SKM-1 (cell line): ENCODE results near the gene GABRB2.

Experiments
- DNase-seq: peaks from one replicate; lab custom pipeline; 2025; ENCODE audit not compliant: unreplicated experiment; lab: John Stamatoyannopoulos, UW

The GABRB2 gene

DNA sequence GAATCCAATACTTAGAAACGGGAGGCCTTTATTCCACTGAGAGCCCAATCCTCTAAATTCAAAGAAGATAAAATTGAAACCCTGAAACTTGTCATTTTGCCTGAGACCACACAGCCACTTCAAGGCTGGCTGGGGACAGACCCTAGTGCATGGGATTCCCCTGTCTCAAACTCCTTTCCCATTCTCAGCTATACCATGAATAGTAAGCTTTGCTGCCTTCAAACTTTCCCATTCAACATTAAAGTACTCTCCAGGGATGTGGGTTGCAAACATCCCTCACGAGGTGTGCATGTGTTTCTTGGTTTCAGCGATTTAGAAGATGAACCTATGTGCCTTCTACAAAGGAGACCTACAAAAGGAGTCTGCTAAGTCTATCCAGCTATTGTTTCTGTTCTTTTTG lies 64.6 kb downstream of the GABRB2 start:
- no peak for DNase-seq

DNA sequence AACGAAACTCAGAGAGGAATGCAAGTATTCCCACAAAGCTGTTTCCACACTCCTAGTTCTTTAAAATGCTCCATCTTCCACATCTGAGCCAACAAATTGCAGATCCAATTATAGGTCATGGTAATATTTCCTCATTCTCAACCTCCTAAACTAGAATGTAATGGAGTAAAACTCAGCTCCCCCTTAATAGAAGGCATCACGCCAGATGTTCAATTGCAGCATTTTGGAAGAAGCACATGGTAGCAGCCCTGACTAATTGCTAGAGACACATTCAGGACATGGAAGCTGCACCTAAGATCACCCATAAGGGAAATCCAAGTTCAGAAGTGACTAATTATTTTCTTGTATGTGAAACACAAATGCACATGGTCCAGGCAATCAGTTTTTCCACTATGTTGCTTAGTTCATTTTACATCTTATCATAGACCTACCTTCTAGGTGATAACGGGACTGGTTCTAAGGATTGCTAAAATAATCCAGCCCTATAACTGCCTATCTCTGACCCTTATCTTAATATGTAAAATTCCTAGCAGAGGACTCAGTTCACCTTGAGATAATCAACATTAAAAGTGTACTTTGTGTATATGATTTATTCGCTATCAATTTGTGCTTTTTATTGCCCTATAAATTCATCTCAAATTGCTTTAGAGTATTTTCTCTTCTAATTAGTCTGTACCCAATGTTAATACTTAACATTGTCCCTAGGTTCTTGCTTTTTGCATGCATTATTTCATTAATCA lies 75.1 kb downstream of the GABRB2 start:
- DNase-seq, result no peak

DNA sequence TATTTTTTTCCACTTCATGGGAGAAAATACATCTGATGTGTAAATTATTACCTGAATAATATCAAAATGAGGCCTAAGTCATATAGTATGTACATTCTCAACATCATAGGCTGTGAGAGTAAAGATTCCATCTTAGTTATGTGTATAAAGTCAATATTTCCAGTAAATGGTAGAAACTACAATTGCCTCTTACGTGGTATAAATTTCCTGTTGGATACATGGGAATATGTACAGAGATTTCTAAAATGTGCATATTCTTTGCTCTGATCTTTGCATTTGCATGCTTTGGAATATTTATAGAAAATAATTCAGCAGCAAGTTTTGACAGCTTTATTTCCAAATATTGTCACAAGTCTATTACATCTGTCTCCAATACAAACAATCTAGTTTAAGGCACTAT lies 78.8 kb downstream of the GABRB2 start:
- no peak for DNase-seq

DNA sequence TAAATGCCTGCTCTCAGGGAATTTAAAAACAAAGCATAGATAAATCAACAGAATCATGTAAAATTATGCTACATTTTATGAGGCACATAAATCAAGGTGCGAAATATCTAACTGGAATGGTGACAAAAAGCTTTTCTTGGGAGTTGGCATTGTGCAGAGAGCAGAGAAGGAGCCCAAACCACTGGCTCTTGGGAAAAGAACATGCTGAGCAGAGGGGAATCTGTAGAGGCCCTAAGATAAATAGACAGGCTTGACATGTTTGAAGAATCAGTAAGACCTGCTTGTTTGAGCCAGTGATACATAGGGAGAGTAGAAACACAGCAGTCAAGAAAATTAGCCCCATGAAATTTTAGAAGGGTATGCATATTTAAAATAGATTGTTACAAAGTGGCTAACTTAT lies 85.8 kb downstream of the GABRB2 start:
- no peak for DNase-seq

DNA sequence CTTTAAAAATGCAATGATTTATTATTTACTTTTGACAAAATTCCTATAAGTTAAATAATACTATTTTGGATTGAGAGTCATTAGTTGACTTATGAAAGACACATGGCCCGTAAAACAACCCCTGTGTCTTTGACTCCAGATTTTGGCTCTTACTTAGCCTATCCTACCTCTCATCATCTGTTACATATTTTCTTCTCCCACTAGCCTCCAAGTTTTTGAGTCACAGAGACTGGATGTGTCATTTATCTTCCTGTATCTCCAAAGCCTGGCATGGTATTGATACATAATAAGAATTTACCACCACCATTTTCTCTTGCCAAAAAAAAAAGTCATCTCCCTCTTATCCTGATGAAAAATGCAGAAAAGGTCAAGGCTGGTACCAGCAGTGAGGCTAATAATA lies 99.9 kb downstream of the GABRB2 start:
- DNase-seq, result no peak

DNA sequence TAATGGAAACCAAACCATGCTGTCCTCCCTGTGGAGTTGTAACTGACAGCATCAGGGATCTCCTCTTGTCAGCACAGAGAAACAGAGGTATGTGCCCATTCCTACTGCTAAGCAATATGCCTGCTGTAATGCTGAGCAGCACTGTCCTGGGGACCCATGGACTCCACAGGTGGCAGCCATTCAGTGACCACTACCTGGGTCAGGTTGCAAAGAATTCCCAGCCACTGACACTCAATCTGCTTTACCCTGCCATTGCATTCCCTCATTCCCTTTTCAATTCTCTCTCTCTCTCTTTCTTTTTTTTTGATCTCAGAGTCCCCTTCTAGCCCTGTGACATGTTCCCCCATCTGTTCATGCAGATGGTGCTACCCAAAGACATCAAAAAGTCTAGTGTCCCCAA lies 104.1 kb downstream of the GABRB2 start:
- no peak for DNase-seq

DNA sequence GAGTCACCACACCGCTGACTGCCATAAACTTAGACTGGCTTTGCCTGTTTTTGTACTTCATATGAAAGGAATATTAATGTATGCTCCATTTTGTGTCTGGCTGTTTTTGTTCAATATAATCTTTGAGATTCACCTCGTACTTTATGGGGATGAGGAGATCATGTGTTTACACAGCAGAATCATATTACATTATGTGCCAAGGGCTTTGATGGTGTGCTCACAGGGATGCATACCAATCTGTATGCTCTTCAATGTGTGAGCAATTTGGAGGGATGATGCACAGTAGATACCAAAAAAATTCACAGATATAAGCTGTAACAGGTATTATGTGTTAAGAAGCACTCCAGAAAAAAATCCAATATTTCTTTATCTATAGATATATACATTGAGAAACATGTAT lies 113.7 kb downstream of the GABRB2 start:
- DNase-seq, result no peak

DNA sequence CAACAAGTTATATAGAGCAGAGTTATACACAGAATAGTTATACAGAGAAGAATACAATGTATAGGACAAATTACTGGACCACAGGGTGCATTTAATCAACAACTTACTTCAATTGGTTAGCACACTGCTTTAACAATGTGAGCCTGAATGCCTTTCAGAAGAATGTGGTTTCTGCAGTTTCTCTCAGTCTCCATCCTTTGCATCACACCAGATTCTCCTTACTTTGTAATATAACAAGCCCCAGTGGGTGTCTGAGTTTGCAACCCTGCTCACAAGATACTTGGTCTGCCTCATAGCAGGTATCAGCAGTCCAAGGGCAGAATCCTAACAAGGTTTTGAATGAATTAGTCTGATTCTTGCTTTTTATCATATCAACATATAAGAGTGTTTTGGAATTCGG lies 114.6 kb downstream of the GABRB2 start:
- no peak for DNase-seq

DNA sequence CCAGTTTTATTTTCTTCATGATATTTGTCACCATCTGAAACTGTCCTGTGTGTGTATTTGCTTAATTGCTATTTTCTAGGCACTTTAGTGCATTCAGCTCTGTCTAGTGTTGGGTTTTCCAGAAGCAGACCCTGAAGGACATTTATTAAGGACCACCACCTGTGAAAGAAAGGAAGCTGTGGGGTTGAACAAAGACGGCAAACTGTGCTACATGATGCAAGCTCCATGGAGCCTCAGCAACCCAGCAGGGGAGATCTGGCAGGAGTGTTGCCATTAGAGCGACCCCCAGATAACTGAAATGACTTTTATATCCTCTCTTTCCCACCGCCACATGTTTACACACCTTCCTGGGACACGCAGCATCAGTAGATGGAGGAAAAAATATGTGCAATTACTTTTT lies 125.5 kb downstream of the GABRB2 start:
- DNase-seq, result no peak

DNA sequence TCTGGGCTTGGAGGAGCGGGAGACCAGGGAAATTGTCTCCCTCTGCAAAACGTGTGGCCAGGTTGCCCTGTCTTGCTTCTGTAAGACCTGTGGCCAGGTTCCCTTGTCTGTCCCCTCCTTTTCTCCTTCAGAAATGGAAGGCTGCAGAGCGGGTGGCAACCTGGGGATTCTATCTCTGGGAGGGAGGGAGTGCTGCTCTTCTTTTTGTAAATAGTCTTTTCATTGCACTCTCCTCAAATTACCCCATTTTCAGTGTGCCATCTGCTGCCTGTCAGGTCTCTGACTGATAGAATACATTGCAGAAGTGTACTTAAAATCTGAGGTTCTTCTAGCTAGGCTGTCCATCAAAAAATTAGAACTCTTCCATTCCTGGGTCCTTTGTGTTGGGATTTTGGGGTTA lies 126.0 kb downstream of the GABRB2 start:
- no peak for DNase-seq

DNA sequence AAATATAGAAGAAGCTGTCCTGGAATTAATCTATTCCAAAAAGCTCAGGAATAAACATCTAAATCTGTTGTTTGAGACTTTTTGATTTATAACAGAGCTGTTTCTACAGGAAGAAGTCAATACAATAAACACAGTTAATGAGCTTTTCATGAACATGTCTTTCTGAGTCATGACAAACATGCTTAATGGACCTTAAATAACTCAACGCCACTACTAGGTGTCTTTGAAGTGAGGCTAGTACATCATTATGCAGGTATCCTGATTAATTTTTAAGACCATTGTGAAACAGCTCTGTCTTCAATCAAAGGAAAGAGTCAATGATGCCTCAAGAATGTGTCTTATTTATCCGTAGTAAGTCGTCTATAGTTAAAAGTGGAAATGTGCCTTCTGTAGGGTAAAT lies 131.6 kb downstream of the GABRB2 start:
- no peak for DNase-seq

DNA sequence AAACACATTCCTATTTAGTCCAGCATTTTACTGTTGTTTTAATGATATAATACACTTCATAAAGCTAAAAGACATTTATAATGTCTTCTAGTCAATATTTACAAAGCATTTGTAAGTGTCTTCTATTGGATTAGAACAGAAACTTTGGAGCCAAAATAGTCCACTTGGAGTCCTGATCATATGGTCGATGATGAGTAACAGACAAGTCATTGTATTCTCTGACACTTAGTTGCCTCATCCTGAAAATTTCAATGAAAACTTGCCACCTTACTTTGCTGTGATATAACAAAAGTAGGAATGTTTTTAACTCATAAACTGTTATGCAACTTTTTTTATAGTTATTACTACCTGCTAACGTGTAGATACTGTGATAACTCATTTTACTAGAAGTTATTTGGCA lies 132.5 kb downstream of the GABRB2 start:
- no peak for DNase-seq

DNA sequence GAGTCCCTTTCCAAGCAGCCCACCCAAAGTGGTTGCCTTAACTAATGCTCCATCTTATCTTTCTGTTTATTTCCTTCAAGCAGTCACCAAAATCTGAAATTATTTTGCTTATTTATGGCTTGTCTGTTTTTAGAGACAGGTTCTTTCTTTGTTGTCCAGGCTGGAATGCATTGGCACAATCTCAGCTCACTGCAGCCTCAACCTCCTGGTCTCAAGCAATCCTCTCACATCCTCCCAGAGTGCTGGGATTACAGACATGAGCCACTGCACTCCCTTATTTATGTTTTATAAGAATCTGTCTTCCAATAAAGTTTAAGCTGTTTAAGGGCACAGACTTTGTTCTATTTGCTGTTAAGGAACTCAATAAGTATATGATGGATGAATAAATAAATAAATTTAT lies 133.7 kb downstream of the GABRB2 start:
- DNase-seq, result no peak

DNA sequence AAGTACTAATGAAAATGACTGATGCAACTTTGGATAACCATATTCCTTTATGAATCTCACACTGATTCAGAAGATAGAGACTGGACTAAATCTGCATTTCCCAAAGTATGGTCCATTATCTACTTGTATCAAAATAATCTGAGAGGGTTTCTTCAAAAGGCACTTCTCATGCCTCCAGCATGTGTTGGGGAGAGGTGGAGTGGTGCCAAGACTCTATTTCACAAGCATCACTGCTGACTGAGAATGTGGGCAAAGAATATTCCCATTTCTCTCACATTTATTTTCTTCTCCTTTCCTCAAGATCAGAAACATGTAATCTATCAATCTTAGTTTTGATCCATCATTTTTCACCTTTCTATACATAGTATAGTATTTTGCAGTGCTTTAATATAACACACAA lies 135.4 kb downstream of the GABRB2 start:
- no peak for DNase-seq

DNA sequence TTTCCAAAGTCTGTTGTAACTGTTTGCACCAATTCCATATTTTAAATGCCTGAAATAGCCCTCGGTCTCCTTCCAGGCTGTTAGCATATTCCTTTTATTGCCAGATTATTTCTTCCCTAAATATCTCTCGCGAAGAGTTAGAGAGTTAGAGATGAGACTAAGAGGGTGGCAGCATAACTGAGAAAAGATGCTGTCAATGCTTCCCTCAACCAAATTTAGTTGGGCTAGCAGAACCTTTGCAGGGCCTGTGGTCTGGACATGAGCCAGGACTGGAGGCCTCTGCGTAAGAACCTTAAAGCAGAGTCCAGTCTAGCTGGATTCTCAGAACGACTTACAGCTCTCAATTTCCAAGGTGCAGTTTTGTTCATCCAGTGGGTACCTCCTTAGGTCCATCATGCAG lies 135.9 kb downstream of the GABRB2 start:
- no peak for DNase-seq

DNA sequence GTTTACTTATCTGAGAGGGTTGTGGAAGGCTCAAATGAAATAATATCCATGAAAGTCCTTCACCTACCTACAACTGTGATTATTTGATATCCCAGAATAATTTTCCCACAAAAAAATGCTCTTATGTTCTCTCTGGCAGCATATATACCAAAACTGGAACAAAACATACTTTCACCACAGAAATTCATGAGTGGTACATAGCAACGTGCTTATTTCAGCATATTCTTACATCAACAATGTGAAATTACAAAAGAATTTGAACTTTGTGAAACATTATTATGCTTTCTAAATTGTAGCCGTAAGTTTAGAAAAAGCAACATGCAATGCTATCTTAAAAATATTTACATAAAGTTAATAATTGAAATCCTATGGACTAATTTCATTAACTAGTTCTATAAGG lies 137.1 kb downstream of the GABRB2 start:
- DNase-seq, result no peak

DNA sequence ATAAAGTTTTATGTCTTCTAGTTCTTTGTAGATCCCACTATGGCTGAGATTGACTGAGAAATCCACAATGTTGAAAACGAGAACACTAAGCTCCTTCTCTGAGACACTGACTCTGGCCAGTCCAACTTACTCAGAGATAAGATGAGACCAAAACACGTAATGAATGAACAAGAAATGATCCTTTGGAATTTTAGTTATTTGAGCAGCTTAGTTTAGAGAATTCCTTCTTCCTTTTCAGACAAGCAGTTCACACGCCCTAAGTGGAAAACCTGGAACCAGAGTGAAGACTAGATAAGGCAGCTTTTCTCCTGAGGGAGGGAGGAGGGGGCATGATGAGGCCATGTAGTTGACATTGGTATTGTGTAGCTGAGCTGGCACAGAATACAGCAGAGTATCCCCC lies 139.6 kb downstream of the GABRB2 start:
- DNase-seq, result no peak

DNA sequence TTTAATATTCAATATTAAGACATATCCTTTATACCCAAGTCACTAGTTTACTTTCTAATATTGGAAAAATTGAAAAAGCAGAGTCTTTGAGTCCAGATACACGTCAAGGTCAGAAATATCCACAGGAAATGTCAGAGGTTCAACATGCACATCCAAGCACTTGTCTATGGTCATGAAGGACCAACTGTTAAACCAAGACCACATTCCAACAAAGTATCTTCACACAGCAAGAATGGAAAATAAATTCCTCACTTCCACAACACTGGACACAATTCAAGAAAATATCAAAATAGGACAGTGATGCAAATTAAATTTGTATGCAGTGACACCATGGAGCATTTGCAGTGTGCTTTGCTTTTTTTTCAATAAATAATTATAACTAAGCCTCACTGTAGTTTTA lies 142.5 kb downstream of the GABRB2 start:
- DNase-seq, result no peak

DNA sequence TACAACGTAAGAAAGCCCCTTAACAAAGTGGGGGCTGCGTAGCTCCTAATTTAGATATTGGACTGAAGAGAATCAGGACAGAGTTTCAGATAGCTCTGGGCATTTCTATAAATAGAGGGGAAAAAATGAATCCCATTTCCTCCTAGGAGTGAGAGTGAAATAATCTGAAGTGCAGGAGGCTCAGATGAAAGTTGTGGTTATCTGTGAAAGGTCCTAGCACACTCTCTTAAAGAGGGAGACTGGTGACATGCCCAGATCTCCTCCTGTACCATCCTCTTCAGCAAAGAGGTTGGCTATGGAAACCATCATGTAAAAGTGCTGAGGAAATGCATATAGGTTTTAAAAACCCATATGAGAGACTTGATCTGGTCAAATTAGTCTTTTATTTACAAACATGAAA lies 143.4 kb downstream of the GABRB2 start:
- DNase-seq, result no peak

DNA sequence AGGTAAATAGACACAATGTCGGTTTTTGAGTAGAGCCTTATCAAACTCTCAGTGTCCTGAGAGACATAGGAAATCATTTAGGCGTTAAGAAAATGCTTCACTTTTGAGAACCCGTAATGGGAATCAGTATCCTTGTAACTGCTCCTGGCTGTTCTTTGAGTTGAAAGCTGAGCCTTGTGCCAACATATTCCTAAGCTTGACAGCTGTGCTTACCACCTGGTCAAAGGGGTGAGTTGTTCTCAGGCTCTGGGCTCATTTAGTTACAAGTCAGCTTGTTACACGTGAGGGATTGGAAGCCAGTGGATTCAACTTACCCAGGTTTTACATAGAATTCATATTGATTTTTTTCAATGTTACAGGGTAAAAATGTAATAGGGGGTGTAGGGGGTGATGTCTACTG lies 145.9 kb downstream of the GABRB2 start:
- no peak for DNase-seq

DNA sequence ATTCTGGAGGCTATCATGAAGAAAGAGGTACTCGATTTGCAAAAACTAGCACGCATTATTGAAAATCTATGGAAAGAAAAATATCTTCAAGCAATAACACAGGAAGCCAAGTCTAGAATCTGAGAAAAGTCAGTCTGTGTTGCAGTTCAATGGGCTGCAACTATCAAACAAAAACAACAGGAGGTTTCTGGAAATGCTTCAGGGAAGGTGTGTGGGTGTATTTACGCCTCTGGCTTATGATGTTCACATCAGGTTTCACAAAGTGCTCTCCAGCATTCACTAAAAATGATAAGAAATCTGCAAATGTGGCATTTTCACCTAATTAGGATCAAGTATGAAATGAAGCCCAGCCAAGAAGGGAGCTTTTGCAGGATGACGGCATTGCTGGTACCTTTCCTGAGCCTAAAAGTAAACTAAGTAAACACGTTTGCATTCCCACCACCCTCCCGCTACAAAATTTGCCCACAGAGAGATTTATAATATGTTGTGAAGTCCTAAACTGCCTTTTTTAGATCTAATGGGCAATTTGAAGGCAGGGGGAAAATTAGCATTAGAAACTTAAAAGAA lies 146.4 kb downstream of the GABRB2 start:
- no peak for DNase-seq

DNA sequence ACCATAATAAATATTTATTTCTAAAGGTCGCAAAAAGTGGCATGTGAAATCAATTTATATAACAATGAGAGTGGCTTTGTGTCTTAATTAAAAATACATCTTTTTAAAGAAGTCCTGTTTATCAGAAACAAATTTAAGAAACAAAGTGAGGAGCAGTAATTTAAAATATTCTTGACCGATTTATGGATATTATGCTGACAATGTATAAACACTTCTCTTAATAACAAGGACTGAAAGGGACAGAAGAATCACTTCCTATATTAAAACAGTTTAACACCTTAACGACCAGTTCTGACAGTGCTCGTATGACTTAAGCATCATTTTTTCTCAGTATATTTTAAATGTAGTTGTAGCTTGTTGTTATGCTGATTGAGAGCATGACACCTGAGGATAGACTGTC lies 149.1 kb downstream of the GABRB2 start:
- DNase-seq, result no peak

DNA sequence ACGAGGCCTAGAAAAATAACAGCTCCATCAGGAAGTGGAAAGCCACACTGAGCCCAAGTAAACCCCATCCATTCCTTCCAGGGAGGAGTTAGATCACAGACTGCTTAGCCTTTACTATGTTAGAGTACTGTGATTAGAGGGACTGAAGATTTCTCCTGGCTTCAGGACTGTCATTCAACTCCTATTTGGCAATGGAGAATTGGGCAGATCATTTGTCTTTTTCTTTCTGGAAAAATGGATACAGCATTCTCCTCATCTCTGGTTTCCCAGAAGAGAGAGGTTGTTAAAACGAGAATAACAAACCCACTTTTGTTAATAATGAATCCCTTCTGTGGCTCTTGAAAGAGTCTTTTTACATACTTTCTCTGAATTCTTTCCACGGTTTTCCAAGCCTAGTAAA lies 150.4 kb downstream of the GABRB2 start:
- no peak for DNase-seq
